ENCODE results near the gene GCNT2. TPM values are rescaled to one million over a fixed set of nuclear protein-coding genes. Genes with fewer than 3 reads are reported as not detected.

The GCNT2 gene
- 8.2 and 12.3 TPM in 2 replicates for total RNA-seq
- long read RNA-seq, full-length matches to known transcripts = 18 of 24 reads
- long read RNA-seq, partial matches to known transcripts = 2 of 24 reads
- long read RNA-seq, other reads (novel, unspliced or antisense) = 4 of 24 reads

DNA sequence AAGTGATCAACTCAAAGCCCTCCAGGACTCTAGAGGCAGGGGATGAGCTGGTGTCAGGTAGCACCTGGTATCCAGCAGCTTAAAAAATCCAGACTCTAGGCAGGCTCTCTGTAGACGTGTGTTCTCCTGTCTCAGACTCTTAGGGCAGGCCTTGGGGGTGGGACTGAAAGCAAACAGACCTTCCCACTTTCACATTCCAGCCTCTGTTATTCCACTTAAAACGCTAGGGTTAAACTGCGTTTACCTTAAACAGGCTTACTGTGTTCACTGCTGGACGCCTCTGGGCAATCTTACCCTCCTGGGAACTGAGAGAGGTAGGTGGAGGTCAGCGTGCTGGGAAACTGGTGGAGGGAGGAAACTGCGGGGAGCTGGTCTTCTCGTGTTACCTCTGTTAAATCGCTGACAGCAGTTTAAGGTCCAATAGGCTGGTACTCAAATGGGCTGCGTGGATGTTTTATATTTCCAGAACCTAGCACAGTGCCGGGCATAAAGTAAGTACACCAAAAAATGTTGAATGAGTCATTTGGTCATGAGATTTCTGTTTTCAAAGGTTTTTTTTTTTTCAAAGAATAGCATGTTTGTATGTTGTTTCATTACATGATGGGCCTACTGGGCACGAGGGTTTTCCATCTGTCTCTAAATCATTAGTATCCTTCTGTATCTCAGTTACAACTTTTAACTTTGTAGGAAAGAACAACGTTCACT lies at the start of gene GCNT2:
Gene GCNT2, plus strand, starts transcription at position 248 of the 705 bp plus-strand sequence. CDS start 7,561 bp downstream, outside the sequence.
- H3K4me3 Mint-ChIP-seq (ENCODE audit: low read depth) = peak within 1 kb of the TSS; percentile 53
- peak within 1 kb of the TSS; percentile 94 for H3K27ac Mint-ChIP-seq
- no peaks in the 10 kb centered on the region for H3K9me3 Mint-ChIP-seq (ENCODE audit: low read depth)
- no peak for DNase-seq (ENCODE audit: low spot score, unreplicated experiment)
- H3K4me1 Mint-ChIP-seq (ENCODE audit: low read depth) = peaks cover 31% of the 10 kb centered on the region
- TF ChIP-seq, protein P1, sequence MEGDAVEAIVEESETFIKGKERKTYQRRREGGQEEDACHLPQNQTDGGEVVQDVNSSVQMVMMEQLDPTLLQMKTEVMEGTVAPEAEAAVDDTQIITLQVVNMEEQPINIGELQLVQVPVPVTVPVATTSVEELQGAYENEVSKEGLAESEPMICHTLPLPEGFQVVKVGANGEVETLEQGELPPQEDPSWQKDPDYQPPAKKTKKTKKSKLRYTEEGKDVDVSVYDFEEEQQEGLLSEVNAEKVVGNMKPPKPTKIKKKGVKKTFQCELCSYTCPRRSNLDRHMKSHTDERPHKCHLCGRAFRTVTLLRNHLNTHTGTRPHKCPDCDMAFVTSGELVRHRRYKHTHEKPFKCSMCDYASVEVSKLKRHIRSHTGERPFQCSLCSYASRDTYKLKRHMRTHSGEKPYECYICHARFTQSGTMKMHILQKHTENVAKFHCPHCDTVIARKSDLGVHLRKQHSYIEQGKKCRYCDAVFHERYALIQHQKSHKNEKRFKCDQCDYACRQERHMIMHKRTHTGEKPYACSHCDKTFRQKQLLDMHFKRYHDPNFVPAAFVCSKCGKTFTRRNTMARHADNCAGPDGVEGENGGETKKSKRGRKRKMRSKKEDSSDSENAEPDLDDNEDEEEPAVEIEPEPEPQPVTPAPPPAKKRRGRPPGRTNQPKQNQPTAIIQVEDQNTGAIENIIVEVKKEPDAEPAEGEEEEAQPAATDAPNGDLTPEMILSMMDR (IDR thresholded peaks at IDR 0.05; ENCODE audit: unreplicated experiment) = no peak
- H3K36me3 Mint-ChIP-seq (ENCODE audit: insufficient read depth) = no peaks in the 10 kb centered on the region
- H3K27me3 Mint-ChIP-seq = peaks cover 13% of the 10 kb centered on the region

DNA sequence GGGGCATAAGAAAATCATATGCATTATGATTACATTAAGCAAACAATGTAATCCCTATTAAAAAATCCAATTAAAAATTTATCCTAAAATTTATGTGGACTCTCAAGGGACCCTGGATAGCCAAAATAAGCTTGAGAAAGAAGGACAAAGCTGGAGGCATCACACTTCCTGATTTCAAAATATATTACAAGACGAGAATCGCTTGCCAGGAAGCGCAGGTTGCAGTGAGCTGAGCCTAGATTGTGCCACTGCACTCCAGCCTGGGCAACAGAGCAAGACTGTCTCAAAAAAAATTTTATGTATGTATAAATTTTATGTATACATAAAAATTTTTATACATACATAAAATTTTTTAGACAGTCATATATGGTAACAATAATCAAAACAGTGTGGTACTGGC lies 48.5 kb upstream of the GCNT2 start:
- no peaks in the 10 kb centered on the region for H3K4me1 Mint-ChIP-seq (ENCODE audit: low read depth)
- H3K4me3 Mint-ChIP-seq (ENCODE audit: low read depth) = no peak overlapping the region
- no peaks in the 10 kb centered on the region for H3K9me3 Mint-ChIP-seq (ENCODE audit: low read depth)
- H3K27me3 Mint-ChIP-seq = peaks cover 29% of the 10 kb centered on the region
- H3K27ac Mint-ChIP-seq = no peak overlapping the region
- no peak for DNase-seq (ENCODE audit: low spot score, unreplicated experiment)
- TF ChIP-seq, protein P1 (IDR thresholded peaks at IDR 0.05; ENCODE audit: unreplicated experiment) = no peak
- H3K36me3 Mint-ChIP-seq (ENCODE audit: insufficient read depth) = no peaks in the 10 kb centered on the region

DNA sequence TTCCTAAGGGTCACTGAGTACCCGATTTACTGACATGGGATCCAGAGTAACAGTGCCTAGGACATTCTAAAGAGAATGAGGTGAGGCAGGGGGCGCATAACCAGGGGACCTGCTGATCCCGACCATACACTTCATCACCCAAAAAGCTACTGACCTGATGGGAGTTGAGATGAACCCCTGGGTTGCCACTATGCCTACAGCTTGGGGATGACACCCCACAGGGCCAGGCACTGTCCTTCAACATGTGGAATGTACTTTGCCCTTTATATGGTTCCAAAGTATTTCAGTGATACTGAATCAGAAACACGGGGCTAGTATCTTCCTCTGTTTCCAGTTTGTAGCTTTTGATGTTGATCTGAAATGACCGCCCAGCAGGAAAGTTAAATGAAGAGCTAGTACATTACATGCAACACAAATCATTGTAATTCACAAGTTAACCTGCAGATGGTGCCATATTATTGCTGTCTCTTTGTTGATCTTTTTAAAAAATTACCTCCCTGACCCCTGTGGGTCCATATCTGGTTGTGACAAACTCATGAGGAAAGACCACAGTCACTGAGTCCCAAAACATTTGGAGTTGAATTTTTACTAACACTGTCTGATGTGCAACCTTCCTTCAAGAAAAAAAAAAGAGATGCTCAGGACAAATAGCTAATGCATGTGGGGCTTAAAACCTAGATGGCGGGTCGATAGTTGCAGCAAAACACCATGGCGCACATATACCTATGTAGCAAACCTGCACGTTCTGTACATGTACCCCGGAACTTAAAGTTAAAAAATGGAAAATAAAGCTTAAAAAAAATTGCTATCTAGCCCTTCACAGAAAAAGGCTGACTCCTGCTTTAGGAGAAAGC lies 42.7 kb upstream of the GCNT2 start:
- H3K9me3 Mint-ChIP-seq (ENCODE audit: low read depth) = peaks cover 3% of the 10 kb centered on the region
- TF ChIP-seq, protein P1 (IDR thresholded peaks at IDR 0.05; ENCODE audit: unreplicated experiment) = peak; percentile 79
- no peak overlapping the region for H3K27ac Mint-ChIP-seq
- H3K4me1 Mint-ChIP-seq (ENCODE audit: low read depth) = no peaks in the 10 kb centered on the region
- no peaks in the 10 kb centered on the region for H3K36me3 Mint-ChIP-seq (ENCODE audit: insufficient read depth)
- H3K4me3 Mint-ChIP-seq (ENCODE audit: low read depth) = no peak overlapping the region
- H3K27me3 Mint-ChIP-seq = peaks cover 22% of the 10 kb centered on the region
- no peak for DNase-seq (ENCODE audit: low spot score, unreplicated experiment)

DNA sequence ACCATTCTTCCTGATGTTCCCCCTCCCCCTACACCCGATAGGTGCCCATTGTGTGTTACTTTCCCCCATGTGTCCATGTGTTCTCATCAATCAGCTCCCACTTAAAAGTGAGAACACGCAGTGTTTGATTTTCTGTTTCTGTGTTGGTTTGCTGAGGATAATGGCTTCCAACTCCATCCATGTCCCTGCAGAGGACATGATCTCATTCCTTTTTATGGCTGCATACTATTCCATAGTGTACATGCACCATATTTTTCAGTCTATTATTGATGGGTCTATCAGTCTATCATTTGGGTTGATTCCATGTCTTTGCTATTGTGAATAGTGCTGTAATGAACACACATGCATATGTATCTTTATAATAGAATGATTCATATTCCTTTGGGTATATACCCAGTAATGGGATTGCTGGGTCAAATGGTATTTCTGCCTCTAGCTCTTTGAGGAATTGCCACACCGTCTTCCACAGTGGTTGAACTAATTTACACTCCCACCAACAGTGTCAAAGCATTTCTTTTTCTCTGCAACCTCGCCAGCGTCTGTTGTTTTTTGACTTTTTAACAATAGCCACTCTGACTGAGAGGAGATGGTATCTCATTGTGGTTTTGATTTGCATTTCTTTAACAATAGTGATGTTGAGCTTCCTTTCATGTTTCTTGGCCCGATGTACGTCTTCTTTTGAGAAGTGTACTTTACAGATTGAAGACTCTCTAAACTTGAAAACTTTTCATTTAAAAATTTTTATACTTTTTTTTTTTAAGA lies 41.0 kb upstream of the GCNT2 start:
- H3K4me1 Mint-ChIP-seq (ENCODE audit: low read depth) = no peaks in the 10 kb centered on the region
- no peaks in the 10 kb centered on the region for H3K36me3 Mint-ChIP-seq (ENCODE audit: insufficient read depth)
- TF ChIP-seq, protein P1 (IDR thresholded peaks at IDR 0.05; ENCODE audit: unreplicated experiment) = no peak
- no peak for DNase-seq (ENCODE audit: low spot score, unreplicated experiment)
- no peak overlapping the region for H3K27ac Mint-ChIP-seq
- no peak overlapping the region for H3K4me3 Mint-ChIP-seq (ENCODE audit: low read depth)
- H3K27me3 Mint-ChIP-seq = peaks cover 28% of the 10 kb centered on the region
- peaks cover 3% of the 10 kb centered on the region for H3K9me3 Mint-ChIP-seq (ENCODE audit: low read depth)

DNA sequence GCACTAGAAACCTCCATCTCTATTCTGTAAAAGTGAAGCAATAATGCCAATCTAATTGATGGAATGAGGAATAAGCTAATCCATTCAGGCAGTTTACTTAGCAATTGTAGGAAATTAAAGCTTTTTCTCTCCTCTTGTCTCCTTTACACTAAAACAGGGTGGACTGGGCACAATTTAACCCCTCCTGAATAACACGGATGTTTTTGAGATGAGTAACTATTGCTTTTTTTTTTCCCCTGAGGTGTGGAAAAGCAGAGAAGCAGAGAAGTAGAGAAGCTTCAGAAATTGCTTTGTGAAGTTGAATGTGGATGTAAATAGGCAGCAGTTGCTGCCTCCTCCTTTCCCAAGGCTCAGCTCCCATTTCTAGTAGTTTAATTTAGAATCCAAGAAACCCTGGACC lies 40.0 kb upstream of the GCNT2 start:
- Mint-ChIP-seq H3K27me3 (peaks cover 32% of the 10 kb centered on the region), H3K27ac (no peak overlapping the region), H3K36me3 (ENCODE audit: insufficient read depth) (no peaks in the 10 kb centered on the region), H3K4me1 (ENCODE audit: low read depth) (no peaks in the 10 kb centered on the region), H3K4me3 (ENCODE audit: low read depth) (no peak overlapping the region), H3K9me3 (ENCODE audit: low read depth) (peaks cover 3% of the 10 kb centered on the region)
- DNase-seq (ENCODE audit: low spot score, unreplicated experiment) = no peak
- TF ChIP-seq, protein P1 (IDR thresholded peaks at IDR 0.05; ENCODE audit: unreplicated experiment) = no peak

Measured in progenitor cell of endocrine pancreas (in vitro differentiated cells).